GM23338 (cell line): ENCODE measurements around the gene TMEM213. TPM values are rescaled to one million over a fixed set of nuclear protein-coding genes. Genes with fewer than 3 reads are reported as not detected.

ENCODE experiments used
- ATAC-seq: fragments of 200-7000 bp; cut with Tn5 transposase; 3 replicates; pipeline ENCODE4 v1.9.1; 2020
- DNase-seq: peaks from one replicate; pipeline ENCODE4 v3.0.0-alpha.2; 2015; ENCODE audit warnings: low spot score
- H2AFZ ChIP-seq: fragments of 200-600 bp; sonication (generic); 2 replicates; pipeline ENCODE4 v1.8.0; 2016; ENCODE audit warnings: antibody characterized with exemption, mild to moderate bottlenecking, moderate library complexity
- H3F3A ChIP-seq: fragments of 200-600 bp; sonication (generic); replicated peaks from 2 replicates; pipeline ENCODE4 v1.8.0; 2017; ENCODE audit warnings: antibody characterized with exemption, mixed run types, low read depth
- H3K27ac ChIP-seq: fragments of 200-600 bp; sonication (generic); 2 replicates; pipeline ENCODE4 v1.6.1; 2016; ENCODE audit warnings: low read depth
- H3K27me3 ChIP-seq: fragments of 200-600 bp; sonication (generic); 2 replicates; pipeline ENCODE4 v1.8.0; 2016; ENCODE audit warnings: mild to moderate bottlenecking, mixed run types, moderate library complexity; ENCODE audit not compliant: insufficient read depth
- H3K36me3 ChIP-seq: fragments of 200-600 bp; sonication (generic); 2 replicates; pipeline ENCODE4 v1.8.0; 2016; ENCODE audit warnings: mild to moderate bottlenecking; ENCODE audit not compliant: insufficient read depth
- H3K4me1 ChIP-seq: fragments of 200-600 bp; sonication (generic); 2 replicates; pipeline ENCODE4 v1.8.0; 2016; ENCODE audit warnings: mild to moderate bottlenecking, moderate library complexity; ENCODE audit not compliant: insufficient read depth
- H3K4me2 ChIP-seq: fragments of 200-600 bp; sonication (generic); 2 replicates; pipeline ENCODE4 v1.7.1; 2017; ENCODE audit warnings: mixed run types
- H3K4me3 ChIP-seq: fragments of 200-600 bp; sonication (generic); 2 replicates; pipeline ENCODE4 v1.6.1; 2016; ENCODE audit warnings: mixed run types
- H3K79me2 ChIP-seq: fragments of 200-600 bp; sonication (generic); replicated peaks from 2 replicates; pipeline ENCODE4 v1.8.0; 2017; ENCODE audit warnings: mild to moderate bottlenecking; ENCODE audit not compliant: insufficient read depth
- H3K9me2 ChIP-seq: fragments of 200-600 bp; sonication (generic); 2 replicates; pipeline ENCODE4 v1.8.0; 2017; ENCODE audit not compliant: insufficient read depth
- H4K20me1 ChIP-seq: fragments of 200-600 bp; sonication (generic); replicated peaks from 2 replicates; pipeline ENCODE4 v1.8.0; 2017; ENCODE audit warnings: mild to moderate bottlenecking; ENCODE audit not compliant: insufficient read depth
- H3K27ac Mint-ChIP-seq: 2 replicates; pipeline ENCODE4 v1.8.0; 2020; ENCODE audit warnings: inconsistent platforms, mild to moderate bottlenecking, moderate library complexity, mixed read lengths
- H3K27me3 Mint-ChIP-seq: 3 replicates; pipeline ENCODE4 v1.8.0; 2022; ENCODE audit warnings: low read depth, mild to moderate bottlenecking, moderate library complexity, mixed read lengths, inconsistent platforms; ENCODE audit not compliant: insufficient read depth, poor library complexity
- H3K36me3 Mint-ChIP-seq: 3 replicates; pipeline ENCODE4 v1.8.0; 2021; ENCODE audit warnings: low read depth, mild to moderate bottlenecking, inconsistent platforms, moderate library complexity, mixed read lengths
- H3K4me1 Mint-ChIP-seq: 3 replicates; pipeline ENCODE4 v1.8.0; 2020; ENCODE audit warnings: mild to moderate bottlenecking, inconsistent platforms, mixed read lengths
- H3K4me3 Mint-ChIP-seq: 3 replicates; pipeline ENCODE4 v1.8.0; 2021; ENCODE audit warnings: moderate library complexity, mild to moderate bottlenecking, inconsistent platforms, mixed read lengths
- H3K9me3 Mint-ChIP-seq: 3 replicates; pipeline ENCODE4 v1.8.0; 2020; ENCODE audit warnings: moderate library complexity, mild to moderate bottlenecking, inconsistent platforms, mixed read lengths
- CREB1 ChIP-seq: fragments of 250-450 bp; sonication (Bioruptor Pico); IDR thresholded peaks from 2 replicates; pipeline ENCODE4 v1.5.0; 2020; ENCODE audit warnings: low read depth, mild to moderate bottlenecking, moderate library complexity
- CTCF ChIP-seq, 2 experiments: fragments of 200-600 bp in 1 of 2; sonication (generic) in 1 of 2; conservative IDR thresholded peaks; 2 replicates each; pipeline versions ENCODE4 v1.5.1 to v1.6.1; 2016 to 2017; ENCODE audit warnings: antibody characterized with exemption in 2 of 2, low read depth in 2 of 2, mild to moderate bottlenecking in 2 of 2, moderate library complexity in 1 of 2
- ETS1 ChIP-seq: IDR thresholded peaks from 2 replicates; pipeline ENCODE4 v1.6.1; 2016; ENCODE audit warnings: antibody characterized with exemption
- EZH2 ChIP-seq: fragments of 200-600 bp; sonication (generic); IDR thresholded peaks from one replicate; pipeline ENCODE4 v1.8.0; 2017; ENCODE audit warnings: antibody characterized with exemption, mild to moderate bottlenecking, low read depth; ENCODE audit not compliant: unreplicated experiment
- EZH2phosphoT487 ChIP-seq: fragments of 200-600 bp; sonication (generic); IDR thresholded peaks from one replicate; pipeline ENCODE4 v1.8.1; 2018; ENCODE audit warnings: antibody characterized with exemption; ENCODE audit not compliant: unreplicated experiment
- JUNB ChIP-seq: IDR thresholded peaks from one replicate; pipeline ENCODE4 v1.6.1; 2016; ENCODE audit warnings: antibody characterized with exemption; ENCODE audit not compliant: unreplicated experiment
- NANOG ChIP-seq: IDR thresholded peaks from 2 replicates; pipeline ENCODE4 v1.6.1; 2016; ENCODE audit warnings: antibody characterized with exemption, borderline replicate concordance
- POLR2AphosphoS5 ChIP-seq: IDR thresholded peaks from 2 replicates; pipeline ENCODE4 v1.6.1; 2016; ENCODE audit warnings: antibody characterized with exemption, low read depth
- REST ChIP-seq: IDR thresholded peaks from one replicate; pipeline ENCODE4 v1.6.1; 2018; ENCODE audit warnings: antibody characterized with exemption; ENCODE audit not compliant: unreplicated experiment
- STAT1 ChIP-seq: IDR thresholded peaks from one replicate; pipeline ENCODE4 v1.6.1; 2016; ENCODE audit warnings: antibody characterized with exemption; ENCODE audit not compliant: unreplicated experiment
- ZNF114 ChIP-seq: fragments of 250-450 bp; sonication (Bioruptor Pico); IDR thresholded peaks from 2 replicates; pipeline ENCODE4 v1.5.0; 2020; ENCODE audit warnings: mild to moderate bottlenecking, moderate library complexity
- ZNF331 ChIP-seq: fragments of 250-450 bp; sonication (Bioruptor Pico); IDR thresholded peaks from 2 replicates; pipeline ENCODE4 v1.5.0; 2020; ENCODE audit warnings: low read depth, mild to moderate bottlenecking, moderate library complexity
- ZNF462 ChIP-seq: fragments of 250-450 bp; sonication (Bioruptor Pico); IDR thresholded peaks from 2 replicates; pipeline ENCODE4 v1.5.0; 2020; ENCODE audit warnings: mild to moderate bottlenecking, moderate library complexity
- polyA plus RNA-seq: library from polyadenylated mRNA; unstranded; fragments of >200 nt; fragmentation: Nextera tagmentation; extraction: Ambion mirVana; gene quantifications from 2 replicates; pipeline ENCODE4 v1.2.1, GENCODE V29; 2016
- total RNA-seq: library from RNA; depleted of rRNA; stranded (reverse); fragments of >200 nt; shearing (Covaris generic); gene quantifications from 2 replicates; pipeline ENCODE4 v1.2.3, GENCODE V29; 2014

TMEM213 gene
- total and polyA plus RNA-seq, 2 experiments from 2014 or later, result 0.89 TPM; not detected in 1

- DNase-seq (no peak), ATAC-seq (no peak)
- Histone ChIP-seq H3K36me3 (no peaks in the 10 kb centered on the region), H3K4me1 (no peaks in the 10 kb centered on the region), H3K4me3 (no peak overlapping the region), H3K79me2 (no peaks in the 10 kb centered on the region), H3K9me2 (no peaks in the 10 kb centered on the region), H4K20me1 (no peaks in the 10 kb centered on the region), H2AFZ (no peak overlapping the region), H3K27me3 (no peaks in the 10 kb centered on the region), H3F3A (no peaks in the 10 kb centered on the region), H3K27ac (no peak overlapping the region), H3K4me2 (no peak overlapping the region)
- no peak overlapping the region for H3K4me3 Mint-ChIP-seq
- peaks cover 3% of the 10 kb centered on the region; the same call in 2 of the 3 replicates for H3K4me1 Mint-ChIP-seq
- no peaks in the 10 kb centered on the region for H3K9me3 Mint-ChIP-seq
- TF ChIP-seq NANOG, result no peak
- TF ChIP-seq ZNF114 (CRISPR knock-in tag), result no peak
- no peak for TF ChIP-seq ZNF331
- TF ChIP-seq CTCF (conservative IDR thresholded peaks at IDR 0.05; ENCODE audit: low read depth in 2 of 2), result no peak
- no peak for TF ChIP-seq ZNF462 (CRISPR knock-in tag)
- no peak for TF ChIP-seq JUNB
- no peak for TF ChIP-seq EZH2
- no peak for TF ChIP-seq REST
- TF ChIP-seq EZH2phosphoT487, result no peak
- TF ChIP-seq CREB1 (CRISPR knock-in tag), result no peak
- no peak for TF ChIP-seq STAT1
- no peak for TF ChIP-seq ETS1
- TF ChIP-seq POLR2AphosphoS5, result no peak
- no peak overlapping the region for H3K27ac Mint-ChIP-seq
- peaks cover 2% of the 10 kb centered on the region for H3K27me3 Mint-ChIP-seq
- H3K36me3 Mint-ChIP-seq, result peaks cover 22% of the 10 kb centered on the region
Observed at GRCh38 chr7:138878856-138879255, 81.1 kb downstream of the TMEM213 start.
